ENCODE data around the gene SELENOT. TPM values are rescaled to one million over a fixed set of nuclear protein-coding genes. Genes with fewer than 3 reads are reported as not detected.

SELENOT gene
- total RNA-seq, 1 donor from 2014 or later = 118 TPM

- no peaks in the 10 kb centered on the region for H3K36me3 ChIP-seq
- H3K27ac ChIP-seq = no peak overlapping the region
- ATAC-seq (no peak), DNase-seq (no peak)
- H3K9me3 ChIP-seq = peaks cover 9% of the 10 kb centered on the region
- H3K27me3 ChIP-seq = no peaks in the 10 kb centered on the region
- intact Hi-C loops (cut with DNase I) = no loop called here
- TF ChIP-seq, protein P1, sequence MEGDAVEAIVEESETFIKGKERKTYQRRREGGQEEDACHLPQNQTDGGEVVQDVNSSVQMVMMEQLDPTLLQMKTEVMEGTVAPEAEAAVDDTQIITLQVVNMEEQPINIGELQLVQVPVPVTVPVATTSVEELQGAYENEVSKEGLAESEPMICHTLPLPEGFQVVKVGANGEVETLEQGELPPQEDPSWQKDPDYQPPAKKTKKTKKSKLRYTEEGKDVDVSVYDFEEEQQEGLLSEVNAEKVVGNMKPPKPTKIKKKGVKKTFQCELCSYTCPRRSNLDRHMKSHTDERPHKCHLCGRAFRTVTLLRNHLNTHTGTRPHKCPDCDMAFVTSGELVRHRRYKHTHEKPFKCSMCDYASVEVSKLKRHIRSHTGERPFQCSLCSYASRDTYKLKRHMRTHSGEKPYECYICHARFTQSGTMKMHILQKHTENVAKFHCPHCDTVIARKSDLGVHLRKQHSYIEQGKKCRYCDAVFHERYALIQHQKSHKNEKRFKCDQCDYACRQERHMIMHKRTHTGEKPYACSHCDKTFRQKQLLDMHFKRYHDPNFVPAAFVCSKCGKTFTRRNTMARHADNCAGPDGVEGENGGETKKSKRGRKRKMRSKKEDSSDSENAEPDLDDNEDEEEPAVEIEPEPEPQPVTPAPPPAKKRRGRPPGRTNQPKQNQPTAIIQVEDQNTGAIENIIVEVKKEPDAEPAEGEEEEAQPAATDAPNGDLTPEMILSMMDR (IDR thresholded peaks at IDR 0.05) = no peak
- no peaks in the 10 kb centered on the region for H3K4me1 ChIP-seq
- H3K4me3 ChIP-seq = no peak overlapping the region
Observed at GRCh38 chr3:150675587-150675986, 72.5 kb downstream of the SELENOT start.

Other genes starting within 250 kb of the SELENOT start
- 29.2 TPM for gene TSC22D2, start 195.0 kb upstream of the SELENOT start, total RNA-seq
- gene SERP1, start 56.8 kb upstream of the SELENOT start, total RNA-seq = 132 TPM
- gene EIF2A, start 56.5 kb upstream of the SELENOT start, total RNA-seq = 83.8 TPM
- gene ERICH6, start 100.6 kb downstream of the SELENOT start, total RNA-seq = not detected
- gene SIAH2, start 159.8 kb downstream of the SELENOT start, total RNA-seq = 16.9 TPM